ENCODE results near the gene TDP1. TPM values are rescaled to one million over a fixed set of nuclear protein-coding genes. Genes with fewer than 3 reads are reported as not detected.

The TDP1 gene
- total and polyA plus RNA-seq, 3 donors from 2014 or later: 37.0 to 55.2 (median 43.1) TPM

- TF ChIP-seq POLR2A (IDR thresholded peaks at IDR 0.05) (no peak), CTCF (IDR thresholded peaks at IDR 0.05) (no peak)
- intact Hi-C loops (cut with DNase I; ENCODE audit: low total_unique reads): no loop called here
- WGBS, 2 donors: 94 to 95% methylated on average over 9 of the region's 9 CpGs
- Histone ChIP-seq H3K27me3 (no peaks in the 10 kb centered on the region), H3K4me3 (no peak overlapping the region), H3K4me1 (no peaks in the 10 kb centered on the region), H3K9me3 (no peaks in the 10 kb centered on the region), H3K27ac (no peak overlapping the region), H3K36me3 (ENCODE audit: low read depth, missing control alignments) (no peaks in the 10 kb centered on the region)
- DNase-seq: no peak
These were observed 46.1 kb upstream of the TDP1 start for GRCh38 chr14:89909586-89909985.

- Histone ChIP-seq H3K27ac (no peak overlapping the region), H3K36me3 (ENCODE audit: low read depth, missing control alignments) (no peaks in the 10 kb centered on the region), H3K4me3 (no peak overlapping the region), H3K9me3 (no peaks in the 10 kb centered on the region), H3K27me3 (no peaks in the 10 kb centered on the region), H3K4me1 (no peaks in the 10 kb centered on the region)
- DNase-seq: no peak
- intact Hi-C loops (cut with DNase I; ENCODE audit: low total_unique reads): loop anchor here (10.0 kb wide), 1 partner anchor 876 kb away; no protein-coding TSS in a partner anchor
- 61 to 64% methylated on average over 5 of the region's 5 CpGs for WGBS, 2 donors
- TF ChIP-seq POLR2A (IDR thresholded peaks at IDR 0.05) (no peak), CTCF (IDR thresholded peaks at IDR 0.05) (no peak)
These were observed 45.1 kb upstream of the TDP1 start for GRCh38 chr14:89910691-89911009.

- intact Hi-C loops (cut with DNase I; ENCODE audit: low total_unique reads): loop anchor here (10.0 kb wide), 1 partner anchor 876 kb away; no protein-coding TSS in a partner anchor
- WGBS, 2 donors: 43 to 56% methylated on average over 9 to 11 of the region's 11 CpGs
- H3K36me3 ChIP-seq (ENCODE audit: low read depth, missing control alignments): no peaks in the 10 kb centered on the region
- H3K27ac ChIP-seq: no peak overlapping the region
- H3K4me3 ChIP-seq: no peak overlapping the region
- no peaks in the 10 kb centered on the region for H3K4me1 ChIP-seq
- TF ChIP-seq POLR2A (IDR thresholded peaks at IDR 0.05) (no peak), CTCF (IDR thresholded peaks at IDR 0.05) (no peak)
- H3K27me3 ChIP-seq: no peaks in the 10 kb centered on the region
- DNase-seq: no peak
- no peaks in the 10 kb centered on the region for H3K9me3 ChIP-seq
These were observed 44.5 kb upstream of the TDP1 start for GRCh38 chr14:89911010-89911919.

GRCh38 chr14:89912221-89912620 is 43.5 kb upstream of the TDP1 start:
- Histone ChIP-seq H3K4me1 (no peaks in the 10 kb centered on the region), H3K27me3 (no peaks in the 10 kb centered on the region), H3K4me3 (no peak overlapping the region), H3K9me3 (no peaks in the 10 kb centered on the region), H3K27ac (no peak overlapping the region), H3K36me3 (ENCODE audit: low read depth, missing control alignments) (no peaks in the 10 kb centered on the region)
- 67 to 77% methylated on average over 2 of the region's 2 CpGs for WGBS, 2 donors
- intact Hi-C loops (cut with DNase I; ENCODE audit: low total_unique reads): loop anchor here (10.0 kb wide), 1 partner anchor 877 kb away; no protein-coding TSS in a partner anchor
- no peak for DNase-seq
- TF ChIP-seq POLR2A (IDR thresholded peaks at IDR 0.05) (no peak), CTCF (IDR thresholded peaks at IDR 0.05) (no peak)
